Fibroblast of lung (primary cell): Measurements from ENCODE around the gene PSD2. TPM values are rescaled to one million over a fixed set of nuclear protein-coding genes. Genes with fewer than 3 reads are reported as not detected.

Experiments used
- DNase-seq, 2 donors: peaks; one replicate each; pipeline versions ENCODE4 v3.0.0 to v3.0.0-alpha.2; 2010; ENCODE audit warnings: low read depth in 2 of 2
- H2AFZ ChIP-seq: 2 replicates; pipeline ENCODE4 v1.5.1; 2012; ENCODE audit warnings: low read length, control low read depth, inconsistent platforms
- H3K27ac ChIP-seq: 2 replicates; pipeline ENCODE4 v1.5.1; 2011; ENCODE audit warnings: low read length, control low read depth; ENCODE audit not compliant: insufficient read depth
- H3K27me3 ChIP-seq: 2 replicates; pipeline ENCODE4 v1.5.1; 2011; ENCODE audit warnings: mild to moderate bottlenecking, low read length; ENCODE audit not compliant: control insufficient read depth, insufficient read depth
- H3K36me3 ChIP-seq: 2 replicates; pipeline ENCODE4 v1.5.1; 2011; ENCODE audit warnings: low read length; ENCODE audit not compliant: control insufficient read depth, insufficient read depth
- H3K4me1 ChIP-seq: 2 replicates; pipeline ENCODE4 v1.5.1; 2011; ENCODE audit warnings: low read length; ENCODE audit not compliant: control insufficient read depth, insufficient read depth; ENCODE audit errors: extremely low read depth
- H3K4me2 ChIP-seq: 2 replicates; pipeline ENCODE4 v1.5.1; 2011; ENCODE audit warnings: low read length, control low read depth; ENCODE audit not compliant: insufficient read depth; ENCODE audit errors: extremely low read depth
- H3K4me3 ChIP-seq, 4 experiments: fragments of 200-600 bp in 1 of 4; sonication (generic) in 1 of 4; replicated peaks in 1 of 4; 2 replicates each; pipeline ENCODE4 v1.5.1; 2011 to 2016; ENCODE audit warnings: low read length in 4 of 4, low read depth in 3 of 4, mild to moderate bottlenecking in 3 of 4, control low read depth in 2 of 4, inconsistent platforms in 1 of 4, mixed read lengths in 1 of 4; ENCODE audit not compliant: insufficient read depth in 1 of 4; ENCODE audit errors: control extremely low read depth in 1 of 4
- H3K79me2 ChIP-seq: 2 replicates; pipeline ENCODE4 v1.5.1; 2012; ENCODE audit warnings: mild to moderate bottlenecking, low read length, inconsistent platforms; ENCODE audit not compliant: control insufficient read depth, insufficient read depth
- H3K9ac ChIP-seq: 2 replicates; pipeline ENCODE4 v1.5.1; 2011; ENCODE audit warnings: mild to moderate bottlenecking, low read length, control low read depth; ENCODE audit not compliant: insufficient read depth
- H3K9me3 ChIP-seq: 2 replicates; pipeline ENCODE4 v1.5.1; 2012; ENCODE audit warnings: low read depth, low read length; ENCODE audit not compliant: control insufficient read depth, insufficient read depth
- H4K20me1 ChIP-seq: 2 replicates; pipeline ENCODE4 v1.5.1; 2011; ENCODE audit warnings: low read length; ENCODE audit not compliant: control insufficient read depth, insufficient read depth; ENCODE audit errors: extremely low read depth
- CTCF ChIP-seq, 2 donors: IDR thresholded peaks in 1 of 2; conservative IDR thresholded peaks in 1 of 2; 1 replicate in 1 of 2; 2 replicates in 1 of 2; pipeline ENCODE4 v1.5.1; 2011 to 2012; ENCODE audit warnings: low read length in 2 of 2, control low read depth in 1 of 2, inconsistent platforms in 1 of 2, low read depth in 1 of 2, mild to moderate bottlenecking in 1 of 2
- EZH2 ChIP-seq: IDR thresholded peaks from 2 replicates; pipeline ENCODE4 v1.5.1; 2012; ENCODE audit warnings: low read length, control low read depth, mild to moderate bottlenecking; ENCODE audit errors: missing control alignments
- polyA plus RNA-seq, 2 donors: library from polyadenylated mRNA; depleted of rRNA in 1 of 2; stranded (reverse) in 1 of 2; unstranded in 1 of 2; fragments of >200 nt; gene quantifications; 2 replicates each; pipeline ENCODE4 v1.2.1, GENCODE V29; 2011 to 2012; ENCODE audit warnings: missing spikeins in 1 of 2
- total RNA-seq: library from RNA; depleted of rRNA; stranded (reverse); fragments of >200 nt; gene quantifications from 2 replicates; pipeline ENCODE4 v1.2.1, GENCODE V29; 2014

PSD2 gene
- total and polyA plus RNA-seq, 2 donors (not counting 1 experiment from before 2014, with no cell fraction given): 0.05 to 0.17 TPM

- no peak for DNase-seq
- Histone ChIP-seq H3K27me3 (no peaks in the 10 kb centered on the region), H4K20me1 (no peaks in the 10 kb centered on the region), H3K9me3 (no peaks in the 10 kb centered on the region), H3K4me3 (no peak overlapping the region), H3K9ac (no peak overlapping the region), H3K36me3 (no peaks in the 10 kb centered on the region), H3K4me1 (no peaks in the 10 kb centered on the region), H3K79me2 (no peaks in the 10 kb centered on the region), H2AFZ (no peak overlapping the region), H3K27ac (no peak overlapping the region), H3K4me2 (no peak overlapping the region)
- TF ChIP-seq CTCF (conservative IDR thresholded peaks at IDR 0.05 in 1 of 2, IDR thresholded peaks at IDR 0.05 in 1 of 2; ENCODE audit: low read depth in 1 of 2, low read length in 2 of 2): no peak
- TF ChIP-seq EZH2: no peak
Measured at GRCh38 chr5:139861021-139861888, 65.6 kb downstream of the PSD2 start.

DNA sequence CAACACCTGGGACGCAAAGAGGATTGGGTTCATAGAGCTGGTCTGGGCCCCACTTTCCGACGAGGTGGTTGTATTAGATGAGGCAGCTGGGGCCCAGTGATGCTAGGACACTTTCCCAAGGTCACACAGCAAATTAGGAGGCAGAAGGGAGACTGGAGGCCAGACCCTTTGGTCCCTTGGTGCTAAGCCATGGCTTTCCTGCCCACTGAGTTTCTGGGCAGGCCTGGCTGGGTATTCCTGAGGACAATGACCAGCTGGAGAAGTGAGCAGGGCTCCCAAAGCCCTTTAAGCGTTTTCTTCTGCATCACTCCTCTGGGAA, 66.2 kb downstream of the PSD2 start:
- H3K4me2 ChIP-seq: no peak overlapping the region
- no peak overlapping the region for H3K27ac ChIP-seq
- no peak overlapping the region for H3K9ac ChIP-seq
- H4K20me1 ChIP-seq: no peaks in the 10 kb centered on the region
- H3K79me2 ChIP-seq: no peaks in the 10 kb centered on the region
- no peaks in the 10 kb centered on the region for H3K36me3 ChIP-seq
- H3K27me3 ChIP-seq: no peaks in the 10 kb centered on the region
- no peak overlapping the region for H3K4me3 ChIP-seq
- no peak overlapping the region for H2AFZ ChIP-seq
- H3K4me1 ChIP-seq: no peaks in the 10 kb centered on the region
- DNase-seq: no peak
- no peak for TF ChIP-seq CTCF (conservative IDR thresholded peaks at IDR 0.05 in 1 of 2, IDR thresholded peaks at IDR 0.05 in 1 of 2; ENCODE audit: low read depth in 1 of 2, low read length in 2 of 2)
- no peak for TF ChIP-seq EZH2
- no peaks in the 10 kb centered on the region for H3K9me3 ChIP-seq

- peaks cover under 1% of the 10 kb centered on the region for H3K27me3 ChIP-seq
- H3K36me3 ChIP-seq: no peaks in the 10 kb centered on the region
- H3K79me2 ChIP-seq: no peaks in the 10 kb centered on the region
- no peaks in the 10 kb centered on the region for H3K9me3 ChIP-seq
- no peak overlapping the region for H3K4me3 ChIP-seq
- peak; percentile 8 to 62 for DNase-seq
- H3K27ac ChIP-seq: no peak overlapping the region
- H2AFZ ChIP-seq: no peak overlapping the region
- H4K20me1 ChIP-seq: no peaks in the 10 kb centered on the region
- no peak overlapping the region for H3K4me2 ChIP-seq
- no peak overlapping the region for H3K9ac ChIP-seq
- no peak for TF ChIP-seq EZH2
- no peak for TF ChIP-seq CTCF (conservative IDR thresholded peaks at IDR 0.05 in 1 of 2, IDR thresholded peaks at IDR 0.05 in 1 of 2; ENCODE audit: low read depth in 1 of 2, low read length in 2 of 2)
- H3K4me1 ChIP-seq: no peaks in the 10 kb centered on the region
Measured at GRCh38 chr5:139862313-139862712, 66.7 kb downstream of the PSD2 start.
